OCI-LY3 (cell line): ENCODE data around the gene CLSTN2.

ENCODE experiments used
- CTCF ChIP-seq: fragments of 200-600, 300-600 bp; sonication (generic); IDR thresholded peaks from 2 replicates; pipeline ENCODE4 v1.5.1; 2014; ENCODE audit warnings: antibody characterized with exemption, low read length, low read depth
- EZH2phosphoT487 ChIP-seq: fragments of 200-600 bp; shearing (Covaris generic); IDR thresholded peaks from 2 replicates; pipeline ENCODE4 v1.6.1; 2018; ENCODE audit warnings: antibody characterized with exemption, mixed run types, low read depth

DNA sequence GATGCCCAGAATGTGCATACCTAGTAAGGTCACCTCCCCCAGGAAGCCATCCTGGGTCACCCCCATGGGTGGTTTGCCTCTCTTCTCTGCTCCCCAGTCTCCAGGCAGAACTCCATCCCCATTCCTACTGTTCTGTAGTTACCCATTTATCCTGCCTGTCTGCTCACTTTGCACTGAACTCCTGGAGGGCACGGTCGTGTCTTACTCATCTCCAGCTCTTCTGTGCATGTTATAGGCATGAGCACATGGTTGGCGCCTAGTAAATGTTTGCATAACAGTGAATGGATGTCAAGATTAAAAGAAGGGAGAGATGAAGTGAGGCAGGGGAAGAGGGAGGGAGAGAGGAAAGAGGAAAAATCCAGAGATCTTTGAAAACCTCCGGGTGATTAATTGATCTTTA, 534.5 kb downstream of the CLSTN2 start:
- TF ChIP-seq CTCF (no peak), EZH2phosphoT487 (no peak)
